Astrocyte of the spinal cord (primary cell): Measurements from ENCODE around the gene TSPAN9.

Experiments used
- DNase-seq: peaks from one replicate; pipeline ENCODE4 v3.0.0; 2011; ENCODE audit warnings: low read depth, low spot score
- H3K4me3 ChIP-seq: 2 replicates; pipeline ENCODE4 v1.5.1; 2011; ENCODE audit warnings: low read depth, mild to moderate bottlenecking, low read length, moderate library complexity
- in situ Hi-C: cut with HindIII; loops from 2 replicates; pipeline ENCODE4 v1.10.0; 2017; ENCODE audit warnings: low sequenced_read_pairs
- TF ChIP-seq, protein P1 (sequence below): IDR thresholded peaks from 2 replicates; pipeline ENCODE4 v1.5.1; 2012; ENCODE audit warnings: low read depth, mild to moderate bottlenecking, low read length, inconsistent platforms

TSPAN9 gene

DNA sequence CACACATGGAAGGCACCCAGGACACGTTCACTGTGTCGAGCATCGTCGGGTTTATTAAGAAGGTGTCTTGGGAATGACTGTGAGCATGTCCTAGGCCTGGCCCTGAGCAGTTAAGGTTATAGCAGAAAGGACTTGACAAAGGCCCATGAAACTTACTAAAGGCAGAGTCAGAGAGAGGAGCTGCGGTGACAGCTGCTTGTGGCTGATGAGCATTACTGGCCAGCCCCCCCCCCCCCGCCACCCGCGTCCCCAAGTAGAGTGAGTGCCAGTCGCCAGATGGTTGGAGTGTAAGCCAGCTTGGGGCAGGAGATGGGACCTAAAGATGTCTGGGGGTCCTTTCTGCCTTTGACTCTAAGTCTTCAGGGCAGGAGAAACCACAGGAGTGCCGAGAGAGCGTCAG is 169.9 kb downstream of the TSPAN9 start:
- TF ChIP-seq, protein P1, sequence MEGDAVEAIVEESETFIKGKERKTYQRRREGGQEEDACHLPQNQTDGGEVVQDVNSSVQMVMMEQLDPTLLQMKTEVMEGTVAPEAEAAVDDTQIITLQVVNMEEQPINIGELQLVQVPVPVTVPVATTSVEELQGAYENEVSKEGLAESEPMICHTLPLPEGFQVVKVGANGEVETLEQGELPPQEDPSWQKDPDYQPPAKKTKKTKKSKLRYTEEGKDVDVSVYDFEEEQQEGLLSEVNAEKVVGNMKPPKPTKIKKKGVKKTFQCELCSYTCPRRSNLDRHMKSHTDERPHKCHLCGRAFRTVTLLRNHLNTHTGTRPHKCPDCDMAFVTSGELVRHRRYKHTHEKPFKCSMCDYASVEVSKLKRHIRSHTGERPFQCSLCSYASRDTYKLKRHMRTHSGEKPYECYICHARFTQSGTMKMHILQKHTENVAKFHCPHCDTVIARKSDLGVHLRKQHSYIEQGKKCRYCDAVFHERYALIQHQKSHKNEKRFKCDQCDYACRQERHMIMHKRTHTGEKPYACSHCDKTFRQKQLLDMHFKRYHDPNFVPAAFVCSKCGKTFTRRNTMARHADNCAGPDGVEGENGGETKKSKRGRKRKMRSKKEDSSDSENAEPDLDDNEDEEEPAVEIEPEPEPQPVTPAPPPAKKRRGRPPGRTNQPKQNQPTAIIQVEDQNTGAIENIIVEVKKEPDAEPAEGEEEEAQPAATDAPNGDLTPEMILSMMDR: no peak
- DNase-seq: no peak
- in situ Hi-C loops: no loop called here
- no peak overlapping the region for H3K4me3 ChIP-seq

DNA sequence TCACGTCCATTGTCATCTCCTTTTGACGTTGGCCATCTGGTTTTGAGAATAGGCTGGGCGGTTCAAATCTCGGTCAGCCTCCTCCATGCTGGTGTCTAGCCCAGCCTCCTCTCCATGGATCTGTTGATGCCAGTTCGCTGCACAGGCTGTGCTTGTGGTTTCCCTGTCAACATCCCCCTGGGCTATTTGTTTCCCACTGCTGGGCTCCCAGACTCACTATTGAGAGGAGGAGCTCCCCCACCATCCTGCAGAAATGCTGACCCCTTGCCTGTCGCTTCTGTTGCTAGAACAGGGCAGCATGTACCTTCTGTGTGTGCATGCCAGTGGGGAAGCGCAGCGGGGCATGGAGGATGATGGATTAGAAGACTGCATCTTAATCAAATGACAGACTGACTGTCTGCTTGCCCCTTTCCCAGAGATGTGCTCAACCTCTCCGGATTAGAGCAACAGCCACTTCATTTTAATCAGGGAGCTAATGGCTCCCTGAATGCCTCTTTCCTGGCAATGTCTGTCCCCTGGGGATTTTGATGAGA is 170.5 kb downstream of the TSPAN9 start:
- DNase-seq: no peak
- TF ChIP-seq, protein P1: no peak
- no peak overlapping the region for H3K4me3 ChIP-seq
- in situ Hi-C loops: no loop called here

DNA sequence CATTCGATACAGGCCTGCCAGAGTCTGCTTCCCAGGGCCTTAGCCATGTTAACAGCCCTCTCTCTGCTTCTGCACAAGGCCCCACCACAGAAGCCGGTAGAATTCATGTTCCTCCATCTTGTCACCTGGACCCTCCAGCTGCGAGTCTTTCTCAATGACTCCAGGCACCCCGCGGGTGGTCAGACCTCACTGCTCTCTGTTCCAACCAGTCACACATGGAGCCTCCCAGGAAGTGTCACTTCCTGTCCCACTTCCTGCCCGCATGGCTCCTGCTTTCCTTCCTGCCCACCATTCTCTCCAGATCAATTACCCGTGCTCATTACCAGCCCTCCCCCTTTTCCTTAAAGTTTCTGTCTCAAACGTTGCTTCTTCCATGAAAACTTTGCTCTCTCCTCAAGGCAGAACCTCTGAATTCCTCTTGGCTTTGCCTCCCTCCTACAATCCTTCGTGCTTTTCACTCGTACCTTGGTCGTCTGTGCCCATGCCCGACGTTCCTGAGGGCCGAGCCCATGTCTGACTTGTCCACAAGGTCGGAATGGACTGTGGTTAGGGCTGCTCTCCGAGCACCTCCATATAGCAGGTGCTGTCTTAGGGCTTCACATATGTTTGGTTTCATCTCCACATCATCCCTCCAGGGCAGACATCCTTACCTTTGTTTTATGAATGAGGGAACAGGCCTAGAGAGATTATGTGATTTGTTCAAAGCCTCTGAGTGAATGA is 172.1 kb downstream of the TSPAN9 start:
- in situ Hi-C loops: no loop called here
- TF ChIP-seq, protein P1: no peak
- H3K4me3 ChIP-seq: no peak overlapping the region
- DNase-seq: no peak

DNA sequence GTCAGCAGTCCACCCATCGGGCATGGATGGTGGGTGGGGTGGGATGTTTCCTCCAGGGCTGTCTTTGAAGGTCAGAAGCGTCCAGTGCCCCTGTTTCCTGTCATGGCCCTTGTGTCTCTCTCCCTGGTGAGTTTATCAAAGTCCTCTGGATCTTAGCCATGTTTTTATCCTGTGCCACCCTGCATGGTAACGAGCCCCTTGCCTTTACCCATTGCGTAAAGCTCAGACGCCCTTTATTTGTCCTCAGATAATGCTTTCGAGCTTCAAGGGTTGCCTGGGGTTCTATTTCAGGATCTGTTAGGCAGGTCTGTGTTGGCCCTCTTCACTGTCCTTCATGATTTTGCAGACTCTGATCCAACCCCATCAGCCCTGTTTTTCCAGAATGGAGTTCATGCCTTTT is 172.9 kb downstream of the TSPAN9 start:
- H3K4me3 ChIP-seq: no peak overlapping the region
- TF ChIP-seq, protein P1: no peak
- in situ Hi-C loops: no loop called here
- DNase-seq: no peak

DNA sequence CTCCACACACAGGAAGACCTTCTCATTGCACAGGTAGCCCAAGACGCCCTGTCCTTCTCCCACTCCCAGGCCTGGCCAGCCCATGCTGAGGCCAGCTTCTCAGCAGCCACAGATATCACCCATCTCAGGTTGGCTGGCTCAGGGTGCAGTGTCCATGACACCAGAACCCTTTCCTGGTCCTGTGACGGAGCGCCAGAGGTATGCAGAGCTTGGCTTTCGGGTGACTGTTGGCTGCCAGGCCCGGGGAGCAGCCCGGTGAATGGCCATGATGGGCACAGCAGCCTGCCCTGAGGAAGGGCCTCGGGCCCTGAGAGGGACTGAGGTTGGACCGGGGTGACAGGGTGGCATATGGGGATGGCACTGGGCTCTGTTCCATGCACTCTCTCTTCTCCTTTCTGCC is 173.4 kb downstream of the TSPAN9 start:
- no peak for DNase-seq
- in situ Hi-C loops: no loop called here
- H3K4me3 ChIP-seq: no peak overlapping the region
- TF ChIP-seq, protein P1: no peak

DNA sequence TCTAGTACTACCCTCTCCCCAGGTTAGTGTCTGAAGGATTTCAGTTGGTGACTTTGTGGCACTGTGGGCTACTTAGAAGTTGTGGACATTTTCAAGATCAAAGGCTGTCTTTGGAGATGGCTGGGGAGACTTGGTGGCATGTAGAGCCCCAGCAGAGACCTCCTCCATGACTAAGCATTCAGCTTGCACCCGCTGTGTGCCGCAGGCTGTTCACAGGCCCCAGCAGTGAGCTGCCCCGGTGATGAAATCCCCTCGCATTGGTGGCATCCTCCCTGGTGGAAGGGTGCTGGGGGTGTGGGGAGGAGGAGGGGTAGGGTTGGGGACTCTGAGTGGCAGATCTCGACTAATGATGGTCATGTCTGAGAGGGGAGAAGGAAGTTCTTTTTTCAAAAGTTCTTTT is 173.9 kb downstream of the TSPAN9 start:
- in situ Hi-C loops: no loop called here
- TF ChIP-seq, protein P1: no peak
- DNase-seq: no peak
- no peak overlapping the region for H3K4me3 ChIP-seq
